ENCODE measurements around the gene INHBE.
"Not testable (repeated sequence)": the region's sequence is repeated elsewhere in the genome, so short reads cannot be mapped to it uniquely, and the experiment has no call there.

The INHBE gene

DNA sequence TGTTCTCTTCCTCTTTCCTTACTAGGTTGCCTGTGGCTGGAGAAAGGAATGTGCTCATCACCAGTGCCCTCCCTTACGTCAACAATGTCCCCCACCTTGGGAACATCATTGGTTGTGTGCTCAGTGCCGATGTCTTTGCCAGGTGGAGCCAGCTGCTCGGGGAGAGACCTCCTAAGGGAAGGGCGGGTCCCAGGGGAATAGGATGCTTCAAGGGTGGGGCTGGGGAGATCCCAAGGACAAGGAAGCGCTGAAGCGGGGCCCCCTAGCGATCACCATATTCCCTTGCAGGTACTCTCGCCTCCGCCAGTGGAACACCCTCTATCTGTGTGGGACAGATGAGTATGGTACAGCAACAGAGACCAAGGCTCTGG, 43.0 kb downstream of the INHBE start:
- DNase-seq (ENCODE audit: low read depth): no peak

DNA sequence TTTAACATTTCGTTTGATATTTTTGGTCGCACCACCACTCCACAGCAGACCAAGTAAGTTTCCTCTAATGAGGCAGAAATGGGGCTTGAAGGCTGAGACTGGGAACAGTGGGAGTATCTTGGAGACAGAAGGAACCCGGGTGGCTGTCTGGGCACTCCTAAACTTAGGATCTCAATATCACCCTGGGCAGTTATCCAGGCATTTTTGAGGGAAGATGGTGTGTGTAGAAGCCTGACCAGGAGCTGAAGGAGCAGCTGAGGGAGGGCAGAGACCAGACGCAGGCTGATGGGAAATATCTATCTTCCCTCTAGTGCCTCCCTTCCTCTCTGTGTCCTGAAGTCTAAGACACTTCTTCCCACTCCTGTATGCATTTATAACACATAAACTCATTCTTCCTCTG, 43.5 kb downstream of the INHBE start:
- no peak for DNase-seq (ENCODE audit: low read depth)

GRCh38 chr12:57500213-57500612, 45.1 kb downstream of the INHBE start:
- no peak for DNase-seq (ENCODE audit: low read depth)

DNA sequence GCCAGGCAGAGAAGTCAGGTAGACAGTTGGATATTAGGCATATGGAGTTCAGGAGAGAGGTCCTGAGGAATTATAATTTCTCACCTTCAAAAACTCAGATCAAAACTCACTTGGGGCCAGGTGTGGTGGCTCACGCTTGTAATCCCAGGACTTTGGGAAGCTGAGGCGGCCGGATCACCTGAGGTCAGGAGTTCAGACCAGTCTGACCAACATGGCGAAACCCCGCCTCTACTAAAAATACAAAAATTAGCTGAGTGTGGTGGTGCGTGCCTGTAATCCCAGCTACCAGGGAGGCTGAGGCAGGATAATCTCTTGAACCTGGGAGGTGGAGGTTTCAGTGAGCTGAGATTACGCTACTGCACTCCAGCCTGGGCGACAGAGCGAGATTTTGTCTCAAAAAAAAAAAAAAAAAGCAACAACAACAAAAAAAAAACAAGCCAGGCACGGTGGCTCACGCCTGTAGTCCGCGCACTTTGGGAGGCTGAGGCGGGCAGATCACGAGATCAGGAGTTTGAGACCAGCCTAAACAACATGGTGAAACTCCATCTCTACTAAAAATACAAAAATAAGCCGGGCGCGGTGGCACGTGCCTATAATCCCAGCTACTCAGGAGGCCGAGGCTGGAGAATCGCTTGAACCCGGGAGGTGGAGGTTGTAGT, 47.3 kb downstream of the INHBE start:
- not testable (repeated sequence) for DNase-seq (ENCODE audit: low read depth)

- DNase-seq (ENCODE audit: low read depth): not testable (repeated sequence)
Observed at GRCh38 chr12:57506541-57506940, 51.4 kb downstream of the INHBE start.
